ENCODE measurements around the gene ZNF578. TPM values are rescaled to one million over a fixed set of nuclear protein-coding genes. Genes with fewer than 3 reads are reported as not detected.

The ZNF578 gene
- total and polyA plus RNA-seq, 2 of the 8 experiments (the other 6 are each of a cell fraction or from before 2014, with no cell fraction given) = 1.6 to 4.2 TPM

- Histone ChIP-seq H2BK12ac (ENCODE audit: low read depth, low read length) (no peak overlapping the region), H4K5ac (ENCODE audit: insufficient read length, low read depth, low read length) (no peak overlapping the region), H3K4ac (replicated peaks; ENCODE audit: insufficient read length, low read depth, low read length) (no peak overlapping the region), H3K79me2 (ENCODE audit: control insufficient read depth in 1 of 2, insufficient read depth in 2 of 2, low read length in 2 of 2) (no peaks in the 10 kb centered on the region), H4K8ac (ENCODE audit: extremely low read depth, insufficient read depth, low read length) (no peak overlapping the region), H2BK15ac (ENCODE audit: low read length) (no peak overlapping the region), H3K4me1 (replicated peaks in 1 of 4; ENCODE audit: control insufficient read depth in 3 of 4, insufficient read depth in 4 of 4, low read length in 3 of 4) (no peaks in the 10 kb centered on the region), H3K14ac (ENCODE audit: insufficient read length) (no peak overlapping the region), H3K27me3 (replicated peaks in 1 of 4; ENCODE audit: control insufficient read depth in 3 of 4, extremely low read depth in 1 of 4, insufficient read depth in 3 of 4, low read length in 3 of 4) (no peaks in the 10 kb centered on the region), H3K18ac (ENCODE audit: extremely low read depth, low read length) (no peak overlapping the region), H4K20me1 (replicated peaks in 1 of 2; ENCODE audit: control insufficient read depth in 1 of 2, insufficient read depth in 2 of 2, low read length in 2 of 2) (no peaks in the 10 kb centered on the region), H3K79me1 (ENCODE audit: low read depth, low read length) (no peaks in the 10 kb centered on the region), H2AK5ac (ENCODE audit: low read depth, low read length) (no peak overlapping the region), H3K4me3 (ENCODE audit: extremely low read depth in 1 of 4, insufficient read depth in 2 of 4, low read depth in 3 of 4, low read length in 4 of 4) (no peak overlapping the region), H3K23ac (ENCODE audit: insufficient read length) (no peak overlapping the region), H3K23me2 (ENCODE audit: low read depth, low read length) (no peaks in the 10 kb centered on the region), H3K9me3 (ENCODE audit: insufficient read depth in 2 of 2, low read depth in 1 of 2, low read length in 1 of 2) (peaks cover 80 to 89% of the 10 kb centered on the region in 2 experiments), H3K36me3 (ENCODE audit: control insufficient read depth in 2 of 4, insufficient read depth in 4 of 4, low read length in 3 of 4) (peaks cover 0 to 3% (median 0%) of the 10 kb centered on the region in 4 experiments; a peak in 1 of 8 replicates), H3K4me2 (ENCODE audit: insufficient read depth in 1 of 2, low read depth in 2 of 2, low read length in 2 of 2) (no peak overlapping the region), H3K56ac (replicated peaks; ENCODE audit: insufficient read length, low read depth, low read length) (no peak overlapping the region), H4K91ac (replicated peaks; ENCODE audit: insufficient read length, low read length) (no peak overlapping the region), H2BK120ac (replicated peaks; ENCODE audit: low read depth, low read length) (no peak overlapping the region), H2AFZ (ENCODE audit: low read length) (no peak overlapping the region), H3K27ac (ENCODE audit: low read depth, low read length) (no peak overlapping the region), H2BK20ac (ENCODE audit: low read length) (no peak overlapping the region), H3K9ac (replicated peaks in 1 of 4; ENCODE audit: extremely low read depth in 1 of 4, low read depth in 3 of 4, low read length in 3 of 4) (no peak overlapping the region), H2BK5ac (ENCODE audit: low read depth, low read length) (no peak overlapping the region)
- ChIA-PET POLR2A (ENCODE audit: partially characterized antibody) (no interaction called here), CTCF (ENCODE audit: partially characterized antibody) (no interaction called here)
- FAIRE-seq = no peak
- DNase-seq (ENCODE audit: low read depth in 1 of 2, low spot score in 2 of 2) = no peak
- WGBS, 2 experiments (ENCODE audit: extremely low coverage in 1 of 2, insufficient coverage in 1 of 2, insufficient read length in 1 of 2, insufficient replicate concordance in 2 of 2, low coverage in 1 of 2, low lambda C conversion rate in 2 of 2, missing lambda C conversion rate in 1 of 2) = 75% methylated on average over 3 of the region's 3 CpGs; no CpG with 5 or more reads in 1 of the 2 experiments
- TF ChIP-seq RXRA (IDR thresholded peaks at IDR 0.05; ENCODE audit: insufficient read depth, low read depth, low read length) (no peak), SP4 (IDR thresholded peaks at IDR 0.05; ENCODE audit: low read length) (no peak)
- TF ChIP-seq, protein P1, sequence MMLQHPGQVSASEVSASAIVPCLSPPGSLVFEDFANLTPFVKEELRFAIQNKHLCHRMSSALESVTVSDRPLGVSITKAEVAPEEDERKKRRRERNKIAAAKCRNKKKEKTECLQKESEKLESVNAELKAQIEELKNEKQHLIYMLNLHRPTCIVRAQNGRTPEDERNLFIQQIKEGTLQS (IDR thresholded peaks at IDR 0.05; ENCODE audit: insufficient read depth, low read depth, low read length) = no peak
These were observed 20.4 kb downstream of the ZNF578 start for GRCh38 chr19:52473655-52474350.

Data from H1 (cell line).